Tibial artery (tissue), 4 donors: ENCODE results near the gene PRKAR1B.

Experiments used
- DNase-seq, 2 donors: peaks; one replicate each; pipeline ENCODE4 v3.0.0-alpha.2; 2019
- H3K27ac ChIP-seq, 2 donors: fragments of 200-600 bp; sonication (generic) in 1 of 2; 1 replicate in 1 of 2; 2 replicates in 1 of 2; pipeline ENCODE4 v1.5.1; 2018 to 2019; ENCODE audit warnings: mild to moderate bottlenecking in 1 of 2
- H3K27me3 ChIP-seq, 2 donors: fragments of 200-600 bp; sonication (generic) in 1 of 2; one replicate each; pipeline versions ENCODE4 v1.5.1 to v1.6.0; 2016 to 2019
- H3K36me3 ChIP-seq, 3 donors: fragments of 200-600 bp; sonication (generic) in 2 of 3; one replicate each; pipeline ENCODE4 v1.5.1; 2016 to 2019; ENCODE audit warnings: mild to moderate bottlenecking in 2 of 3
- H3K4me1 ChIP-seq, 4 donors: fragments of 200-600 bp; sonication (generic) in 2 of 4; 1 replicate in 3 of 4; 2 replicates in 1 of 4; pipeline ENCODE4 v1.5.1; 2016 to 2019
- H3K4me3 ChIP-seq, 2 donors: fragments of 200-600 bp; sonication (generic) in 1 of 2; 1 replicate in 1 of 2; 2 replicates in 1 of 2; pipeline ENCODE4 v1.5.1; 2018 to 2019; ENCODE audit warnings: mild to moderate bottlenecking in 2 of 2
- H3K9me3 ChIP-seq, 3 donors: fragments of 200-600 bp; sonication (generic) in 1 of 3; one replicate each; pipeline ENCODE4 v1.5.1; 2016 to 2019
- intact Hi-C: fragments of 100-400 bp; cut with DNase I; formaldehyde crosslinking; loops from one replicate; pipeline ENCODE4 v1.15.0; 2023; ENCODE audit warnings: low total_unique reads
- TF ChIP-seq, protein P1 (sequence below), 2 experiments: fragments of 200-600 bp in 1 of 2; fragments of 450-650 bp in 1 of 2; IDR thresholded peaks; one replicate each; pipeline ENCODE4 v1.5.1; 2017 to 2019; ENCODE audit warnings: antibody characterized with exemption in 2 of 2, mild to moderate bottlenecking in 1 of 2, moderate library complexity in 1 of 2

The PRKAR1B gene

DNA sequence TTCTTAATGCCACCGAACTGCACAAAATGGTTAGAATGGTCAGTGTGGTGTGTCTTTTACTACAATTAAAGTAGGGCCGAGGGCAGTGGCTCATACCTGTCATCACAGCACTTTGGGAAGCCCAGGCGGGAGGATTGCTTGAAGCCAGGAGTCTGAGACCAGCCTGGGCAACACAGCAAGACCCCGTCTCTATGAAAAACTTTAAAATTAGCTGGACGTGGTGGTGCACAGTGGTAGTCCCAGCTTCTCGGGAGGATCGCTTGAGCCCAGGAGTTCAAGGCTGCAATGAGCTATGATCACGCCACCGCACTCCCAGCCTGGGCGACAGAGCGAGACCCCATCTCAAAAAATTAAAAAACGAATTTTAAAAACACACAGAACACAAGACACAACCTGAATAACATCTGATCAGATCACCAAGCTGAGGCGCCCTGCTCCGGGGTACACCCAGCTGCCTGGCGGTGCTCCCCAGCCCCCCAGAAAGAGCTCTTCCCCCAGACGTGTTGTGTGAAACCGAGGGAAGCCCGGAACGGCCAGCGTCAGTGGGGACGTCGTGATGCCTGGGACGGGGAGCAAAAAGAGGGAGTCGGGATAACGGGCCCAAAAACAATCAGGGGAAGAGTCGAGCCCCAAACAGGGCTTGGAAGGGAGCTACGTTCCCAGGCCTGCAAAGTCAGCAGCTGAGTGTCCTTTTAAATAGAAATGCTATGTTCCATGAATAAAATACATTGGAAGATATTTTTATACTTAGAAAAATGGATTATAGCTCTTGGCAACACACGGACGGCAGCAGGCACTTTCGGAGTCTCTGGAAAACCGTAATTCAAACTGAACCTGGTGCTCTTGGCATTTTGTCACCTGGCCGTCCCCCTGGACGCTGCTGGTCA is 126.7 kb downstream of the PRKAR1B start:
- Histone ChIP-seq H3K9me3 (no peaks in the 10 kb centered on the region), H3K4me1 (peaks cover 0 to 57% (median 44%) of the 10 kb centered on the region in 4 donors), H3K36me3 (peaks cover 0 to 5% (median 3%) of the 10 kb centered on the region in 3 donors), H3K27ac (peak overlapping the region; percentile 89 to 91), H3K27me3 (no peaks in the 10 kb centered on the region), H3K4me3 (peak overlapping the region; percentile 13 to 27)
- TF ChIP-seq, protein P1, sequence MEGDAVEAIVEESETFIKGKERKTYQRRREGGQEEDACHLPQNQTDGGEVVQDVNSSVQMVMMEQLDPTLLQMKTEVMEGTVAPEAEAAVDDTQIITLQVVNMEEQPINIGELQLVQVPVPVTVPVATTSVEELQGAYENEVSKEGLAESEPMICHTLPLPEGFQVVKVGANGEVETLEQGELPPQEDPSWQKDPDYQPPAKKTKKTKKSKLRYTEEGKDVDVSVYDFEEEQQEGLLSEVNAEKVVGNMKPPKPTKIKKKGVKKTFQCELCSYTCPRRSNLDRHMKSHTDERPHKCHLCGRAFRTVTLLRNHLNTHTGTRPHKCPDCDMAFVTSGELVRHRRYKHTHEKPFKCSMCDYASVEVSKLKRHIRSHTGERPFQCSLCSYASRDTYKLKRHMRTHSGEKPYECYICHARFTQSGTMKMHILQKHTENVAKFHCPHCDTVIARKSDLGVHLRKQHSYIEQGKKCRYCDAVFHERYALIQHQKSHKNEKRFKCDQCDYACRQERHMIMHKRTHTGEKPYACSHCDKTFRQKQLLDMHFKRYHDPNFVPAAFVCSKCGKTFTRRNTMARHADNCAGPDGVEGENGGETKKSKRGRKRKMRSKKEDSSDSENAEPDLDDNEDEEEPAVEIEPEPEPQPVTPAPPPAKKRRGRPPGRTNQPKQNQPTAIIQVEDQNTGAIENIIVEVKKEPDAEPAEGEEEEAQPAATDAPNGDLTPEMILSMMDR (IDR thresholded peaks at IDR 0.05) = no peak
- intact Hi-C loops = loop anchor here (5.0 kb wide), 1 partner anchor 83 kb away; the partner anchor contains the start of gene PDGFA
- peak in 1 of 2 donors; percentile 88 for DNase-seq

DNA sequence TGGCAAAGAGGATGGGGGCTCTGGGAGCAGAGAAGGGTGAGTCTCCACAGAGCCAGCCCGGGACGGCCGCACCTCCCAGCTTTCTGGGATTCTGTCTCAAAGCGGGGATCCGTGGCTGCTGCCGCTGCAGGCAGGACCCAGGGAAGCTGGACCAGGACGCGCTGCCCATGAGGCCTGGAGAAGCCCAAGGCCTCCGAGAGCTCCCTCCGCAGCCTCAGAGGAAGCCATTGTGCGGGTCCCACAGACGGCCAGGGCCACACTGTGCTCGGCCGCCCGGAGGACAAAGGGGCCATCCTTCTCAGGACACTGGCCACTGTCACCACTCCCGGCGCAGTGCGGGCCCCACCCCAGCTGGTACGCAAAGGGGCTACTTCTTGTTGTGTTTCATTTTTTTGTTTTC is 128.2 kb downstream of the PRKAR1B start:
- Histone ChIP-seq H3K36me3 (peaks cover 0 to 6% (median 3%) of the 10 kb centered on the region in 3 donors), H3K4me3 (no peak overlapping the region), H3K4me1 (peaks cover 0 to 47% (median 38%) of the 10 kb centered on the region in 4 donors), H3K27me3 (no peaks in the 10 kb centered on the region), H3K9me3 (no peaks in the 10 kb centered on the region), H3K27ac (peak overlapping the region in 1 of 2 donors; percentile 89)
- intact Hi-C loops = no loop called here
- TF ChIP-seq, protein P1 (IDR thresholded peaks at IDR 0.05) = no peak
- no peak for DNase-seq

DNA sequence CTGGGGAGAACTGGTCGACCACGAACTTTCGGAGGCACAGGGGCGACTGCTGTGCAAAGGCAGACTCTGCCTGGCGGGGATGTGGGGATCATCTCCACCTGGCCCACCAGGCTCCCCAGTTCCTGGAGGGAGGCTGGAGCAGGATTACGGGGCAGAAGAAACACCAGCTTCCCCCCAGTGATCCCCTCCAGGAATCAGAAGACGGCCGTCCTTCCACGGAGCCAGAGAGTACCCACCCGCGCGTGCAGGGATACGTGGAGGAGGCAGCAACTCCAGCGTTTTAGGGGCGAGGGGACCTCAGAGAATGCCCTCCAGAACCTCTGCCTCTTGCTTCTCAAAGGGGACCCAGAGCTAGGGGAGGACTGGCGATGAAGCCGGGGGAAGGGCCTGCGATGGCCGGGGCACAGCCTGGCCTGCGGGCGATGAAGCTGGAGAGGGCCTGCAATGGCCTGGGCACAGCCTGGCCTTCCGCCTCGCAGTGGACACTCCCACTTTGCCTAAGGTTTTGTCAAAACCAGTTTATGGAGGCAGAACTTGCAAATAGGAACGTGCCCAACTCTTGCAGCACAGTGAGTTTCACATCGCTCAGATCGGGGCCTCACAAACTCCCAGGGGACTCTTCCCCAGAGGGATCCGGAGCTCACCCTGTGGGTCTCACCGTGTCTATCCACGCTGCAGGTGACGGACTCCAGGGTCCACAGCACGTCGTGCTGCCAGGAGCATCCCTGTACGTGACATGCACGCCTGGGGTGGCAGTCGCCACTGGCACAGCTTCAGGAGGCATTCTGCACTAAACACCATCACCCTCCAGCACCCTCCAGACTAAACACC is 129.5 kb downstream of the PRKAR1B start:
- TF ChIP-seq, protein P1 (IDR thresholded peaks at IDR 0.05) = no peak
- Histone ChIP-seq H3K4me1 (peaks cover 0 to 47% (median 41%) of the 10 kb centered on the region in 4 donors), H3K27ac (no peak overlapping the region), H3K4me3 (no peak overlapping the region), H3K9me3 (no peaks in the 10 kb centered on the region), H3K36me3 (peaks cover 0 to 6% (median 3%) of the 10 kb centered on the region in 3 donors), H3K27me3 (no peaks in the 10 kb centered on the region)
- intact Hi-C loops = no loop called here
- DNase-seq = no peak

DNA sequence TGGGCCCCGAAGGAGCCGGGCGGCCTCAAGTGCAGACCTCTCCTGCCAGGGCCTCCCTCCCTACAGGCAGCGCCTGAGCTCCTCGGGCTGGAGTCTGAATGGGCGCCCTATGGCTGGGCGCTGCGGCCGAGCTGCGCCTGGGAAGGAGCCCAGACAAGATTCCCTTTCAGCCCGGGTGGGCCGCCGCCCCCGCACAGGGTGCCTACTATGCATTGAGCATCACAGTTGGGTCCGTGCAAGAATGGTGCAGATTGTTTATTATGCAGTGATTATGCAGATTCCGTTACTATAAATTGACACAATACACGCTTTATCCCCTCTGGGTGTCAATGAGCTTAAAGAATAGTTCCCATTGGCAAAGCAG is 130.3 kb downstream of the PRKAR1B start:
- H3K27ac ChIP-seq = no peak overlapping the region
- peaks cover 0 to 47% (median 41%) of the 10 kb centered on the region in 4 donors for H3K4me1 ChIP-seq
- no peak for DNase-seq
- intact Hi-C loops = no loop called here
- H3K4me3 ChIP-seq = no peak overlapping the region
- no peaks in the 10 kb centered on the region for H3K9me3 ChIP-seq
- H3K36me3 ChIP-seq = peaks cover 0 to 6% (median 3%) of the 10 kb centered on the region in 3 donors
- TF ChIP-seq, protein P1 (IDR thresholded peaks at IDR 0.05) = no peak
- H3K27me3 ChIP-seq = no peaks in the 10 kb centered on the region

DNA sequence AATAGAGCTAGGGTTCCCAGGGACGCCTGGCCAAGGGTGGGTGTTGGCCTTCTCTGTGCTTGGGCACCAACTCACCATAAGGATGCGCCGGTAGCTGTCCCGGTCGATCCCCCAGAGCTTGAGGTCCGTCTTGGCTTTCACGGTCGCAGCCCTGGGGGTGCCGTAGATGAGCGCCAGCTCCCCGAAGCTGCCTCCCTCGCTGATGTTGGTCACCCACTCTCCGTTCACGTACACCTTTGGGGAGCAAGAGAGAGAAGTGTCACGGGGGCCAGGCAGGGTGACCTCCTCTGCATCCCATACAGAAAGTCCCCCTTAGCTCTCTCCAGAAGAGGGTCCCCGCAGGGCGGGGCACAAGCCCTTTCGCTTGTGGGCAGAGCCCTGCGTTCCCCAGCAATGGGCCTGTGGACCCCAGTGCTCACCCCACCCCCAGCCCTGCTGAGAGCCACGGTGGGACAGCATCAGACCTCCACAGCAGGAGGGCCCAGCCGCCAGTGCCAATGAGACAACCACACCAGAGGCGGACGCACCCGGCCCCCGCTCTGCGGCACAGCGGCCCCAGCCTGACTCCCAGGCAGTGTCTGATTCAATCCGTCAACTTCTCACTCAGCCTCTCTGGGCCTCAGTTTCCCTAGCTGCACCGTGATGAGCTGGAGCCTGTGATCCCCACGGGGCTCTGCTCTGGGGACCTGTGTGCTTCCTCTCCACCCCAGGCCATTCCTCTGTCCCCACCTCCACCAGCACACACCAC is 130.8 kb downstream of the PRKAR1B start:
- Histone ChIP-seq H3K4me1 (peaks cover 0 to 47% (median 41%) of the 10 kb centered on the region in 4 donors), H3K27ac (no peak overlapping the region), H3K36me3 (peaks cover 0 to 6% (median 3%) of the 10 kb centered on the region in 3 donors), H3K9me3 (no peaks in the 10 kb centered on the region), H3K4me3 (no peak overlapping the region), H3K27me3 (no peaks in the 10 kb centered on the region)
- TF ChIP-seq, protein P1 (IDR thresholded peaks at IDR 0.05) = no peak
- intact Hi-C loops = no loop called here
- no peak for DNase-seq
